A549 treated with AZD2906 at 1 μM for 4 hours (cell line): Measurements from ENCODE around the gene MINAR1. TPM values are rescaled to one million over a fixed set of nuclear protein-coding genes. Genes with fewer than 3 reads are reported as not detected.

ENCODE experiments used
- total RNA-seq: library from RNA; stranded (reverse); fragments of 200-300 nt; extraction: Qiagen RNA extraction; gene quantifications from 5 replicates; pipeline ENCODE4 v1.2.3, GENCODE V29; 2022

The MINAR1 gene
- total RNA-seq = 0.31 to 0.54 TPM (median 0.50 TPM) in 5 replicates

DNA sequence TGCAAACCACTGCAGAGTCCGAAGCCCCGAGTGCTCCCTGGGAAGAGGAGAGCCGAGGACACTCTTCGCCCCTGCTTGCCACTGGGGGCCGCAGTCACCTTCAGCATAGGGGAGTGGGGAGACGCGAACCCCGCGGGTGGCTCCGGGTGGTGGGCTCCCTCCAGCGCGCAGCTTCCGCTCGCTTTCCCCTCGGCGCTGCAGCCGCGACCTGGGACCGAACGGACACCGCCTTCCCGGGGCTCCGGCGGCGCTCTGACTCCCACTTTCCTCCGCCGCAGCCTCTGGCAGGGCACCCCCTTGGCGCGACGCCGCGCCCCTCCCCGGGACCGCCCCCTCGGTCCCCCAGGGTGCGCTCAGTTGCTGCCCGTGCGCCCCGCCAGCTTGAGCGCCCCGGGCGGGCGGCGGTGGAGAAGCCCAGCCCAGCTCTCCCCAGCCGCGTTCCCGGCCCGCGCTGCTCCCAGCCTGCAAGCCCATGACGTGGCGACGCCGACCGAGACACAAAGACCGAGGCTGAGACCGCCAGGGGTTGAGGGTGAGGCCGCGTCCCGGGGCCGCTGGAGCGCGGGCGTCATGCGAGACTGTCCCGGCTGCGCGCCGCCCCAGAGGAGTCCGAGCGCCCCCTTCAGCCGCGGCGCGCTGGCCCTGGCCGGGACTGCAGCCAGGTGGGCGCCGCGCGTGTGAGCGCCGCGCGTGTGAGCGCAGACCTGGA lies at the start of gene MINAR1:
TSS of gene MINAR1 (plus strand) at position 701 of the 709 bp plus-strand sequence. CDS start 23,812 bp downstream, outside the sequence.

Other genes with a start within 250 kb of the MINAR1 start
- not detected in 5 replicates for gene ANKRD34C, start 149.6 kb upstream of the MINAR1 start, total RNA-seq
- 154 to 194 TPM (median 189 TPM) in 5 replicates for gene TMED3, start 121.2 kb upstream of the MINAR1 start, total RNA-seq